Nephron progenitor cell (in vitro differentiated cells): Measurements from ENCODE around the gene ABTB2.

Experiments used
- DNase-seq: peaks from one replicate; pipeline ENCODE4 v3.0.0; 2021
- H3K27ac Mint-ChIP-seq: 2 replicates; pipeline ENCODE4 v1.8.0; 2021; ENCODE audit warnings: mild to moderate bottlenecking, moderate library complexity, mixed read lengths
- H3K27me3 Mint-ChIP-seq: 2 replicates; pipeline ENCODE4 v1.8.0; 2021; ENCODE audit warnings: mild to moderate bottlenecking, low read depth, mixed read lengths; ENCODE audit not compliant: poor library complexity
- H3K36me3 Mint-ChIP-seq: 2 replicates; pipeline ENCODE4 v1.8.0; 2021; ENCODE audit warnings: low read depth, mixed read lengths
- H3K4me1 Mint-ChIP-seq: 2 replicates; pipeline ENCODE4 v1.8.0; 2021; ENCODE audit warnings: mixed read lengths
- H3K4me3 Mint-ChIP-seq: 2 replicates; pipeline ENCODE4 v1.8.0; 2021; ENCODE audit warnings: mild to moderate bottlenecking, moderate library complexity, mixed read lengths
- H3K9me3 Mint-ChIP-seq: 2 replicates; pipeline ENCODE4 v1.8.0; 2021; ENCODE audit warnings: mild to moderate bottlenecking, moderate library complexity, mixed read lengths
- TF ChIP-seq, protein P1 (sequence below): fragments of 200-600 bp; sonication (generic); IDR thresholded peaks from 2 replicates; pipeline ENCODE4 v1.5.0; 2021; ENCODE audit warnings: antibody characterized with exemption

Gene ABTB2

DNA sequence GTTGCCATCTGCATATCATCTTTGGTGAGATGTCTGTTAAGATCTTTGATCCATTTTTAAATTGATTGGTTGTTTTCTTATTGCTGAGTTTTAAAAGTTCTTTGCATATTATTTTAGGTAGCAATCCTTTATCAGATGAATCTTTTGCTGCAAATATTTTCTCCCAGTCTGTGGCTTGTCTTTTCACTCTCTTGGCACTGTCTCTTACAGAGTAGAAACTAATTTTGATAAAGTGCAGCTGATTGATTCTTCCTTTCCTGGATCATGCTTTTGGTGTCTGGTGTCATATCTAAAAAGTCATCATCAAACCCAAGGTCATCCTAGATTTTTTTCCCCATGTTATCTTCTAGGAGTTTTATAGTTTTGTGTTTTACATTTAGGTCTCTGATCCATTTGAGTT lies 139.7 kb downstream of the ABTB2 start:
- H3K27ac Mint-ChIP-seq: no peak overlapping the region
- H3K36me3 Mint-ChIP-seq: no peaks in the 10 kb centered on the region
- TF ChIP-seq, protein P1, sequence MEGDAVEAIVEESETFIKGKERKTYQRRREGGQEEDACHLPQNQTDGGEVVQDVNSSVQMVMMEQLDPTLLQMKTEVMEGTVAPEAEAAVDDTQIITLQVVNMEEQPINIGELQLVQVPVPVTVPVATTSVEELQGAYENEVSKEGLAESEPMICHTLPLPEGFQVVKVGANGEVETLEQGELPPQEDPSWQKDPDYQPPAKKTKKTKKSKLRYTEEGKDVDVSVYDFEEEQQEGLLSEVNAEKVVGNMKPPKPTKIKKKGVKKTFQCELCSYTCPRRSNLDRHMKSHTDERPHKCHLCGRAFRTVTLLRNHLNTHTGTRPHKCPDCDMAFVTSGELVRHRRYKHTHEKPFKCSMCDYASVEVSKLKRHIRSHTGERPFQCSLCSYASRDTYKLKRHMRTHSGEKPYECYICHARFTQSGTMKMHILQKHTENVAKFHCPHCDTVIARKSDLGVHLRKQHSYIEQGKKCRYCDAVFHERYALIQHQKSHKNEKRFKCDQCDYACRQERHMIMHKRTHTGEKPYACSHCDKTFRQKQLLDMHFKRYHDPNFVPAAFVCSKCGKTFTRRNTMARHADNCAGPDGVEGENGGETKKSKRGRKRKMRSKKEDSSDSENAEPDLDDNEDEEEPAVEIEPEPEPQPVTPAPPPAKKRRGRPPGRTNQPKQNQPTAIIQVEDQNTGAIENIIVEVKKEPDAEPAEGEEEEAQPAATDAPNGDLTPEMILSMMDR: no peak
- DNase-seq: no peak
- peaks cover 28% of the 10 kb centered on the region for H3K4me1 Mint-ChIP-seq
- peaks cover 88% of the 10 kb centered on the region for H3K27me3 Mint-ChIP-seq
- H3K9me3 Mint-ChIP-seq: no peaks in the 10 kb centered on the region
- no peak overlapping the region for H3K4me3 Mint-ChIP-seq

DNA sequence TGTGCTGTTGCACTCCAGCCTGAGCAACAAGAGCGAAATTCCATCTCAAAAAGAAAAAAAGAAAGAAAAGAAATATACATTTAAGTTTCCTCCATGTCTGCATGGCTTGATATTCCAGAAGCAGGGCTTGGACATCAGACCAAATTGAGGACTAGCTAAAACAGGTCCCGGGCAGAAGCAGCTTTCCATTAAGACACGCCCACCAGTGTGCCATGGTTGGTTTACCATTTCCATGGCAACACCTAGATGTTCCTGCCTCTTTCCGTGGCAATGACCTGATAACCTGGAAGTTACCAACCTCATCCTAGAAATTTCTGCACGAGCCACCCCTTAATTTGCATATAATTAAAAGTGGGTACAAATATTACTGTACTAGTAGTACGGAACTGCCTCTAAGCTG lies 141.1 kb downstream of the ABTB2 start:
- Mint-ChIP-seq H3K9me3 (no peaks in the 10 kb centered on the region), H3K4me1 (peaks cover 15% of the 10 kb centered on the region), H3K27me3 (peaks cover 89% of the 10 kb centered on the region), H3K4me3 (no peak overlapping the region), H3K36me3 (no peaks in the 10 kb centered on the region), H3K27ac (no peak overlapping the region)
- TF ChIP-seq, protein P1: no peak
- no peak for DNase-seq

DNA sequence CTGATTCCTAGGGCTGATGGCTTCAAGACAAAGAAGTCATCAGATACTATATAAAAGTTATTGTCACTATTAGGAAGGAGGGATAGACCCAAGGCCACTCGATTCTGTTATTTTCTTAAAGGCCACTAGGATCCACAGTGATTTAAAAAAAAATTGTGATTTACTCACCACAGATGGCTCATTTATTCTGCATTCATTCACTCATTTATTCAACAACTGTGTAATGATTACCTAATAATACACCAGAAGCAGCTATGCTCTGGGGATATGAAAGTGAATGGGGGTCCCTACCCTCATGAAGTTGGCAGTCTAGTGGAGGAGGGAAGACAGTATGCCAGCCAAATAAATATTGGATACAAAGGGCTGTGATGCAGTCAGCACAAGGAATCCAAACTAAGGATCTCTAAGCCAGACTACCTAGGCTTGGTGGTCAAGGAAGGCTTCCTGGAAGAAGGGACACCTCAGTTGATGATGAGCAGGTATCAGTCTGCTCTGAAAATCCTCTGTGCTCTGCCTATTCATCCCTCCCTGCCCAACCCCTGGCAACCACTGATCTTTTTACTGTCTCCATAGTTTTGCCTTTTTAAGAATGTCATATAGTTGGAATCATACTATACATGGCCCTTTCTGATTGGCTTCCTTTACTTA lies 141.9 kb downstream of the ABTB2 start:
- no peaks in the 10 kb centered on the region for H3K36me3 Mint-ChIP-seq
- H3K27me3 Mint-ChIP-seq: peaks cover 88% of the 10 kb centered on the region
- H3K9me3 Mint-ChIP-seq: no peaks in the 10 kb centered on the region
- H3K27ac Mint-ChIP-seq: no peak overlapping the region
- TF ChIP-seq, protein P1: no peak
- DNase-seq: no peak
- H3K4me3 Mint-ChIP-seq: no peak overlapping the region
- H3K4me1 Mint-ChIP-seq: peaks cover 15% of the 10 kb centered on the region

DNA sequence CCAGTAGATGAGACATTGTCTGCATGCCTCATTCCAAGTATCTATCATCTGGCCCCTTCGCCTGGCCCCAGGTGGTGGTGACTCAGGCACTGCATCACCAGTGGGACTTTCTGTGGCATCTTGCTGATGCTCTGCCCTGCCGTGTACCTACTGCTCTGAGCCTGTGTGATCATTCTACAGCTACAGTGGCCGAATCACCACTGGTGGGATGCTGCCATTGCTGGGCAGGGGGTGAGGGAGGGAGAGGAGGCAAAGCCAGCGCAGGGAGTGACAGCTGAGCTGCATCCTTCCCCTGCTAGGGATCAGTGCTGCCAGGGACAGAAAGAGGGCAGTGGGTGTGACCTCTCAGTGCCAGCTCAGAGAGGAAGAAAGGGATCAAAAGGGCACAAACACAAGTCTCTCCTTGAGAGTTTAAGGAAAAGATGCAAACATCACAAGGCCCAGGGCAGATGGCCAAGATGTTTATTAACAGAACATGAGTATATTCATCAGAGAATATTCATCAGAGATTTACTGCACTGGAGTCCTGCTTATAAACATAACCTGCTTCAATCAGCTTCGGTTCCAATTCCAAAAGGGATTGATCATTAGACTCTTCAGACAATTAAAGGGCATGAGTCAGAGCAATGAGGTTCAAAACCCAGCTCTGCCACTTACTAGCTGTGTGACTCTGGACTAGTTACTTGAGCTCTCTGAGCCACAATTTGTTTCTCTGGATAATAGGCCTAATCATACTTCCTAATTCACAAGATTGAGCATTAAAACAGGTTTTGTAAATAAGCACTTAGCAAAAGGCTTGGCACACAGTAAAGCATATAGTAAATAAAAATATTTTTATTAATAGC lies 142.6 kb downstream of the ABTB2 start:
- TF ChIP-seq, protein P1: no peak
- no peak for DNase-seq
- Mint-ChIP-seq H3K36me3 (no peaks in the 10 kb centered on the region), H3K4me1 (peaks cover 18% of the 10 kb centered on the region), H3K27me3 (peaks cover 91% of the 10 kb centered on the region), H3K9me3 (no peaks in the 10 kb centered on the region), H3K27ac (no peak overlapping the region), H3K4me3 (no peak overlapping the region)

DNA sequence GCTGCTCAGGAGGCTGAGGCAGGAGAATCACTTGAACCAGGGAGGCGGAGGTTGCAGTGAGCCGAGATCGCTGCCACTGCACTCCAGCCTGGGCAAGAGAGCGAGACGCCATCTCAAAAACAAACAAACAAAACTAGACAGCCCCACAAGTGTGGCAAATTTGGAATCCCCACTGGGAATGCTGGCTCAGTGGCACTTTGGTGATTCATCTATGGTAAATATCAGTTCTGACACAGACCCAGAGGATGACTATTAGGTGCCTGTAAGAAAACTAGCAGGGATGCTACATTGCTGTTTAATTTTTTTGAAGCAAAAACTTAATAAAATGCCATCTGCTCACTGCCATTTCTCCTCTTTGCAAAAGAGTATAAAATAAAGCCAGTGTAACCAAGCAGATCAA lies 144.4 kb downstream of the ABTB2 start:
- Mint-ChIP-seq H3K4me1 (peaks cover 21% of the 10 kb centered on the region), H3K4me3 (no peak overlapping the region), H3K36me3 (no peaks in the 10 kb centered on the region), H3K9me3 (no peaks in the 10 kb centered on the region), H3K27ac (no peak overlapping the region), H3K27me3 (peaks cover 85% of the 10 kb centered on the region)
- TF ChIP-seq, protein P1: no peak
- no peak for DNase-seq
